GM13976 (cell line): ENCODE results near the gene LRRN4CL.
"Not testable (repeated sequence)": the region's sequence is repeated elsewhere in the genome, so short reads cannot be mapped to it uniquely, and the experiment has no call there.

ENCODE experiments used
- DNase-seq: peaks from one replicate; pipeline ENCODE4 v3.0.0; 2012; ENCODE audit warnings: low spot score
- in situ Hi-C: fragments of 300-500 bp; cut with MboI; formaldehyde crosslinking; loops from one replicate; pipeline ENCODE4 v1.12.0; 2022; ENCODE audit warnings: low sequenced_read_pairs, mixed read lengths, inconsistent platforms; ENCODE audit not compliant: unreplicated experiment
- TF ChIP-seq, protein P1 (sequence below): IDR thresholded peaks from 2 replicates; pipeline ENCODE4 v1.5.1; 2012; ENCODE audit warnings: borderline replicate concordance, mild to moderate bottlenecking; ENCODE audit not compliant: insufficient read depth; ENCODE audit errors: extremely low read depth, missing control alignments, control extremely low read depth

The LRRN4CL gene

GRCh38 chr11:62677714-62678113 lies 11.6 kb downstream of the LRRN4CL start:
- DNase-seq: no peak
- TF ChIP-seq, protein P1, sequence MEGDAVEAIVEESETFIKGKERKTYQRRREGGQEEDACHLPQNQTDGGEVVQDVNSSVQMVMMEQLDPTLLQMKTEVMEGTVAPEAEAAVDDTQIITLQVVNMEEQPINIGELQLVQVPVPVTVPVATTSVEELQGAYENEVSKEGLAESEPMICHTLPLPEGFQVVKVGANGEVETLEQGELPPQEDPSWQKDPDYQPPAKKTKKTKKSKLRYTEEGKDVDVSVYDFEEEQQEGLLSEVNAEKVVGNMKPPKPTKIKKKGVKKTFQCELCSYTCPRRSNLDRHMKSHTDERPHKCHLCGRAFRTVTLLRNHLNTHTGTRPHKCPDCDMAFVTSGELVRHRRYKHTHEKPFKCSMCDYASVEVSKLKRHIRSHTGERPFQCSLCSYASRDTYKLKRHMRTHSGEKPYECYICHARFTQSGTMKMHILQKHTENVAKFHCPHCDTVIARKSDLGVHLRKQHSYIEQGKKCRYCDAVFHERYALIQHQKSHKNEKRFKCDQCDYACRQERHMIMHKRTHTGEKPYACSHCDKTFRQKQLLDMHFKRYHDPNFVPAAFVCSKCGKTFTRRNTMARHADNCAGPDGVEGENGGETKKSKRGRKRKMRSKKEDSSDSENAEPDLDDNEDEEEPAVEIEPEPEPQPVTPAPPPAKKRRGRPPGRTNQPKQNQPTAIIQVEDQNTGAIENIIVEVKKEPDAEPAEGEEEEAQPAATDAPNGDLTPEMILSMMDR: no peak
- in situ Hi-C loops: no loop called here

GRCh38 chr11:62677156-62677555 lies 12.2 kb downstream of the LRRN4CL start:
- no peak for DNase-seq
- TF ChIP-seq, protein P1: no peak
- in situ Hi-C loops: no loop called here

DNA sequence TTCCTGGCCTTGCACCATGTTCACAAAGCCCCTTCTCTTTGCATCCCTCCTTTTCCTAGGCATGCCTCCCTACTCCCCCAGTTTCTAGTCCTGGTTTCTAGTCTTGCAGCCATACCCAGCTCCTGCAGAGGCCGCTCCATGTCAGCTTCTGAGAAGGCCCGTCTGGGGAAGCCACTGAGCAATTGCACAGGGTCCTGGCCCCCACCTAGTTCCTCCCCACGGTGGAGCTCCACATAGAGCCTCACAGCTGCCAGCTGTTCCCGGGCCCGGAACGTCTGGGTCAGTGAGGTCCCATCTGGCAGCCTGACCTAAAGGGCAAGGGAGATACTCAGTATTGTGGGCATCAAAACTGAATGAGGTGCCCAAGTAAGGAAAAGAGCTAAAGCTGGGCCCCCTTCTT lies 12.6 kb downstream of the LRRN4CL start:
- TF ChIP-seq, protein P1: no peak
- in situ Hi-C loops: no loop called here
- no peak for DNase-seq

GRCh38 chr11:62675415-62675814 lies 13.9 kb downstream of the LRRN4CL start:
- in situ Hi-C loops, DNase-seq: not testable (repeated sequence)

DNA sequence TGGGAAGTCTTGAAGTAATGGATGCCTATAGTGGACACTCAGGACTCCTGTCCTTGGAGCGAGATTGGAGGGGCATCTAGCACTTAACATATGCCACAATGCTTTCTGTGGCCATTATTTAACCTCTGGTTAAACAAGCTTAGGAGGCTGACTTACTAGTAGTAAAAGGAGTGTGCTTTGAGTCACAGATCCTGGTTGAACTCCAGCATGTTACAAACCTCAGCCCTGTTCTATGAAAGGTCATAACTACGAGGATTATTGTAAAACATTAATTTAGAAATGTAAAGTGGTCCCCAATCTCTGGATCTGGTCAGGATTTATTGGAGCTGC lies 16.2 kb downstream of the LRRN4CL start:
- no peak for DNase-seq
- TF ChIP-seq, protein P1: no peak
- in situ Hi-C loops: no loop called here

DNA sequence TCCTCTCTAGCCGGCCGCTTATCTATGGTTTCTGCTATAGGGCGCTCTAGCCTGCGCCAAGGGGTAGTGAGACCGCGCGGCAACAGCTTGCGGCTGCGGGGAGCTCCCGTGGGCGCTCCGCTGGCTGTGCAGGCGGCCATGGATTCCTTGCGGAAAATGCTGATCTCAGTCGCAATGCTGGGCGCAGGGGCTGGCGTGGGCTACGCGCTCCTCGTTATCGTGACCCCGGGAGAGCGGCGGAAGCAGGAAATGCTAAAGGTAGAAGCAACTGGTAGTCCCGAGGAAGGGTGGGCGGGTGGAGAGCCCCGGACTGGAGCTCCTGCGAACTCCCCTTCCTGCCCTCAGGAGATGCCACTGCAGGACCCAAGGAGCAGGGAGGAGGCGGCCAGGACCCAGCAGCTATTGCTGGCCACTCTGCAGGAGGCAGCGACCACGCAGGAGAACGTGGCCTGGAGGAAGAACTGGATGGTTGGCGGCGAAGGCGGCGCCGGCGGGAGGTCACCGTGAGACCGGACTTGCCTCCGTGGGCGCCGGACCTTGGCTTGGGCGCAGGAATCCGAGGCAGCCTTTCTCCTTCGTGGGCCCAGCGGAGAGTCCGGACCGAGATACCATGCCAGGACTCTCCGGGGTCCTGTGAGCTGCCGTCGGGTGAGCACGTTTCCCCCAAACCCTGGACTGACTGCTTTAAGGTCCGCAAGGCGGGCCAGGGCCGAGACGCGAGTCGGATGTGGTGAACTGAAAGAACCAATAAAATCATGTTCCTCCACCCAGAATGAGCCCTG lies 17.5 kb downstream of the LRRN4CL start, which contains the start of the genes LBHD1 and UQCC3:
TSS of gene LBHD1 (minus strand) at position 660 of the 782 bp plus-strand sequence. CDS start 2,236 bp downstream, outside the sequence.
TSS of gene UQCC3 (plus strand) at position 66 of the 782 bp plus-strand sequence. CDS start at position 139, 73 bp downstream.
- DNase-seq: peak; percentile 91
- in situ Hi-C loops: no loop called here
- TF ChIP-seq, protein P1: no peak

DNA sequence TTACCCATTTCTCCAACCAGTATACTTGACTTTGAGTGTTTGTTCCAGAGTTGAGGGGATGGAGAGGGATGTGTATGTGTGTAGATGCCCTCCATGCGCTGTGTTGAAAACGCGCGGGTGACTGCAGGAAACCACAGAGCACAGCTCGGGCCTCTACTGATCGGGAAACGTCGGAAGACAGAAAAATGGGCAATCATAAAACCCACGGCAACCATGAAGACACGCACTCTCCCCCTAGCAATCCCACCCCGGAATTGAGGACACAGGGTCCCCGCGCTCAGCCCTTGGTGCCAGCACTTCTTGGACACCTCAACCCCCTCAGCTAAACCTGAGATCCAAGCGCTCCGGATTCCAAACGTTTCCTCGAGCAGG lies 18.1 kb downstream of the LRRN4CL start:
- in situ Hi-C loops: no loop called here
- TF ChIP-seq, protein P1: no peak
- no peak for DNase-seq
